ENCODE results near the gene UGGT1. TPM values are rescaled to one million over a fixed set of nuclear protein-coding genes. Genes with fewer than 3 reads are reported as not detected.

Gene UGGT1
- total RNA-seq, 1 experiment from 2014 or later = 55.9 TPM

DNA sequence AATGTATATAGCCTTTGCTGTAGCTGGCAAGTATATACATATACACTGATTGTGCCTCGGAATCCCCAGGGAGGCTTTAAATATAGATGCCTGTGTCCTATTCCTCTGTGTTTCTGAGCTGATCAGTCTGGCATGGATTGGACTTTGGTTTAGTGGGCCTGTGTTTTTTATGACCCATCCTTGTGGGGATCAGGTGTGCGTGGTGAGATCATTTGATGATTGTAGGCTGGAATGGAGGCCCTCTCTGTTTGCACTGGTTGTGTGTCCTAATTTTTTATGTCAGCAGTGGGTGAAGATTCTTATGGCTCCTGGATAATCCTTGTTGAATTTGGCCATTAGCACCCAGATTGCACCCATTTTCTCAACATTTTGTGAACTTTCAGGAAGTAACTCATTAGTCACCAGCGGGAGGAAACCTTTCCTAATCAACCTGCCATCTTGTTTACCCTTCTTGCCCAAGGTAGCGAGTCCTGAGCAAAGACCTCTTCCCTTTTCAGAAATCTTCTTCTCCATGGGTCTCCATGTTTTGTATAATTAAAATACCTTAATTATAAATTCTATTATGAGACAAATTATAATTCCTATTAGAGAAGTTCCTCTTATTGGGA, 75.8 kb downstream of the UGGT1 start:
- H2AK5ac ChIP-seq (ENCODE audit: insufficient read length, low read length) = no peak overlapping the region
- no peak overlapping the region for H3K27ac ChIP-seq (ENCODE audit: insufficient read length, low read depth, low read length)
- peaks cover 12 to 64% (median 48%) of the 10 kb centered on the region in 3 experiments; a peak in 6 of 7 replicates for H3K36me3 Mint-ChIP-seq (ENCODE audit: insufficient read depth in 1 of 3, low read depth in 3 of 3)
- H3T11ph ChIP-seq (ENCODE audit: low read length) = no peak overlapping the region
- no peaks in the 10 kb centered on the region for H3K79me1 ChIP-seq (ENCODE audit: insufficient read depth, low read depth, low read length, poor library complexity, severe bottlenecking)
- H3K4me1 Mint-ChIP-seq = peaks cover 2 to 7% of the 10 kb centered on the region in 2 experiments; a peak in 3 of 4 replicates
- H2BK120ac ChIP-seq (ENCODE audit: low read depth, low read length, poor library complexity, severe bottlenecking) = no peak overlapping the region
- H3K9me3 ChIP-seq (ENCODE audit: control insufficient read depth, low read depth, low read length) = no peaks in the 10 kb centered on the region
- H2BK5ac ChIP-seq (ENCODE audit: insufficient read length, low read length) = no peak overlapping the region
- no peak overlapping the region for H2BK12ac ChIP-seq (ENCODE audit: insufficient read length, low read depth, low read length)
- H3K14ac ChIP-seq (ENCODE audit: insufficient read depth, low read length) = no peak overlapping the region
- no peak overlapping the region for H3K4ac ChIP-seq (ENCODE audit: low read depth, low read length)
- no peak overlapping the region for H4K5ac ChIP-seq (ENCODE audit: insufficient read length, low read depth, low read length)
- no peak overlapping the region for H2BK20ac ChIP-seq (ENCODE audit: low read depth, low read length, poor library complexity, severe bottlenecking)
- H2BK15ac ChIP-seq (ENCODE audit: low read depth, low read length) = no peak overlapping the region
- H4K8ac ChIP-seq (replicated peaks; ENCODE audit: insufficient read length, low read depth, low read length) = no peak overlapping the region
- no peak overlapping the region for H2AFZ ChIP-seq (ENCODE audit: low read length)
- TF ChIP-seq, protein P1, sequence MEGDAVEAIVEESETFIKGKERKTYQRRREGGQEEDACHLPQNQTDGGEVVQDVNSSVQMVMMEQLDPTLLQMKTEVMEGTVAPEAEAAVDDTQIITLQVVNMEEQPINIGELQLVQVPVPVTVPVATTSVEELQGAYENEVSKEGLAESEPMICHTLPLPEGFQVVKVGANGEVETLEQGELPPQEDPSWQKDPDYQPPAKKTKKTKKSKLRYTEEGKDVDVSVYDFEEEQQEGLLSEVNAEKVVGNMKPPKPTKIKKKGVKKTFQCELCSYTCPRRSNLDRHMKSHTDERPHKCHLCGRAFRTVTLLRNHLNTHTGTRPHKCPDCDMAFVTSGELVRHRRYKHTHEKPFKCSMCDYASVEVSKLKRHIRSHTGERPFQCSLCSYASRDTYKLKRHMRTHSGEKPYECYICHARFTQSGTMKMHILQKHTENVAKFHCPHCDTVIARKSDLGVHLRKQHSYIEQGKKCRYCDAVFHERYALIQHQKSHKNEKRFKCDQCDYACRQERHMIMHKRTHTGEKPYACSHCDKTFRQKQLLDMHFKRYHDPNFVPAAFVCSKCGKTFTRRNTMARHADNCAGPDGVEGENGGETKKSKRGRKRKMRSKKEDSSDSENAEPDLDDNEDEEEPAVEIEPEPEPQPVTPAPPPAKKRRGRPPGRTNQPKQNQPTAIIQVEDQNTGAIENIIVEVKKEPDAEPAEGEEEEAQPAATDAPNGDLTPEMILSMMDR (conservative IDR thresholded peaks at IDR 0.05) = no peak
- no peak overlapping the region for H4K91ac ChIP-seq (ENCODE audit: insufficient read length, low read depth, low read length)
- H3K9me3 Mint-ChIP-seq = no peaks in the 10 kb centered on the region
- no peaks in the 10 kb centered on the region for H3K4me1 ChIP-seq (ENCODE audit: insufficient read depth, low read length)
- peak overlapping the region in 2 of 3 experiments; percentile 1 to 11; a peak in 1 of 7 replicates for H3K27ac Mint-ChIP-seq
- H3K4me3 Mint-ChIP-seq = no peak overlapping the region
- no peaks in the 10 kb centered on the region for H3K27me3 ChIP-seq (ENCODE audit: insufficient read depth, low read length)
- no peak overlapping the region for H3K4me2 ChIP-seq (ENCODE audit: insufficient read depth, insufficient read length, low read length)
- H3K23me2 ChIP-seq (ENCODE audit: insufficient read length, low read depth, low read length, poor library complexity, severe bottlenecking) = no peaks in the 10 kb centered on the region
- H3K27me3 Mint-ChIP-seq (ENCODE audit: low read depth) = no peaks in the 10 kb centered on the region
- H3K23ac ChIP-seq (ENCODE audit: insufficient read length, low read depth, low read length) = no peak overlapping the region
- no peak overlapping the region for H3K9ac ChIP-seq (ENCODE audit: extremely low read depth, insufficient read length, low read length)
- WGBS (ENCODE audit: extremely low coverage, insufficient read length, low lambda C conversion rate) = no CpG with 5 or more reads among the region's 4 CpGs
- no peak overlapping the region for H3K56ac ChIP-seq (ENCODE audit: insufficient read length, low read depth, low read length)
- H4K20me1 ChIP-seq (ENCODE audit: control insufficient read depth, insufficient read depth, insufficient read length) = no peaks in the 10 kb centered on the region
- H3K18ac ChIP-seq (ENCODE audit: insufficient read length, low read depth, low read length) = no peak overlapping the region
- no peak for DNase-seq
- H3K79me2 ChIP-seq (ENCODE audit: insufficient read depth, low read length) = no peaks in the 10 kb centered on the region

Data from H9 (cell line).